Measurements from ENCODE around the gene HRH2. TPM values are rescaled to one million over a fixed set of nuclear protein-coding genes. Genes with fewer than 3 reads are reported as not detected.

Gene HRH2
- total RNA-seq, 1 donor from 2014 or later, result 7.5 TPM

DNA sequence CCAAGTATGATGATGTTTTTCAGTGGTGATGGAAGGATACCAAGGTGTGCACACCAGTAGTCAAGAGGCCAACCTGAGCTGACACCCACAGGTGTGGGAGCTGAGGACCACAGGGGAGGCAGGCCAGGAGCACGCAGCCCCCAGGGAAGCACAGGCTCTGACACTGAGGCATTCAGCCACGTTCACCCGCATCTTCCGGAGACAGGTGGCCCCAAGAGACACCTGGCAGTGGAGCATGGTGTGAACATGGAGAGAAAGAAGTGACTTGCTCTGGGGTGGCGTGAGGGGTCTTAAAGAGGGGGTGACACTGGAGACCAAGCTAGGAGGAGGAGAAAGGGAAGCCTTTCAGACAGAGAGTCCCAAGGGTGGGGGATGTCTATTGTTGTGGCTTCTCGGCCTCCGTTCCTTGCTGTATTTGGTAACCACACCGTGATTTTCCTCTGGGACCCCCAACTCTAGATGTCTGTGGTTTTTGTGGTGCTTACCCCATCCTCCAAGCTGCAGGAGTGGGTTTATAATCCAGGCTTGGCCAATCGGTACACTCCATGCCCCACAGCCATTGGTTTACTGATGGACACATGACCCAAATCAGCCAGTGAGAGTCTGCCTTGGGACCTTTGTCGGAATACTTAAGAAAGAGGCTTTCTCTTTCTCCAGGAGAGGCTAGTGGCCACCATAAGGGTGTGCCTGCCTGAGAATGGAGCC, 84.6 kb downstream of the HRH2 start:
- no peak for DNase-seq (ENCODE audit: low spot score in 2 of 2)
- intact Hi-C loops (cut with DNase I), result no loop called here
- TF ChIP-seq, protein P1, sequence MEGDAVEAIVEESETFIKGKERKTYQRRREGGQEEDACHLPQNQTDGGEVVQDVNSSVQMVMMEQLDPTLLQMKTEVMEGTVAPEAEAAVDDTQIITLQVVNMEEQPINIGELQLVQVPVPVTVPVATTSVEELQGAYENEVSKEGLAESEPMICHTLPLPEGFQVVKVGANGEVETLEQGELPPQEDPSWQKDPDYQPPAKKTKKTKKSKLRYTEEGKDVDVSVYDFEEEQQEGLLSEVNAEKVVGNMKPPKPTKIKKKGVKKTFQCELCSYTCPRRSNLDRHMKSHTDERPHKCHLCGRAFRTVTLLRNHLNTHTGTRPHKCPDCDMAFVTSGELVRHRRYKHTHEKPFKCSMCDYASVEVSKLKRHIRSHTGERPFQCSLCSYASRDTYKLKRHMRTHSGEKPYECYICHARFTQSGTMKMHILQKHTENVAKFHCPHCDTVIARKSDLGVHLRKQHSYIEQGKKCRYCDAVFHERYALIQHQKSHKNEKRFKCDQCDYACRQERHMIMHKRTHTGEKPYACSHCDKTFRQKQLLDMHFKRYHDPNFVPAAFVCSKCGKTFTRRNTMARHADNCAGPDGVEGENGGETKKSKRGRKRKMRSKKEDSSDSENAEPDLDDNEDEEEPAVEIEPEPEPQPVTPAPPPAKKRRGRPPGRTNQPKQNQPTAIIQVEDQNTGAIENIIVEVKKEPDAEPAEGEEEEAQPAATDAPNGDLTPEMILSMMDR (IDR thresholded peaks at IDR 0.05), result no peak
- no peak overlapping the region for H3K27ac ChIP-seq
- no peaks in the 10 kb centered on the region for H3K27me3 ChIP-seq
- no peaks in the 10 kb centered on the region for H3K36me3 ChIP-seq
- no peaks in the 10 kb centered on the region for H3K9me3 ChIP-seq
- H3K4me3 ChIP-seq, result no peak overlapping the region
- H3K4me1 ChIP-seq, result no peaks in the 10 kb centered on the region

DNA sequence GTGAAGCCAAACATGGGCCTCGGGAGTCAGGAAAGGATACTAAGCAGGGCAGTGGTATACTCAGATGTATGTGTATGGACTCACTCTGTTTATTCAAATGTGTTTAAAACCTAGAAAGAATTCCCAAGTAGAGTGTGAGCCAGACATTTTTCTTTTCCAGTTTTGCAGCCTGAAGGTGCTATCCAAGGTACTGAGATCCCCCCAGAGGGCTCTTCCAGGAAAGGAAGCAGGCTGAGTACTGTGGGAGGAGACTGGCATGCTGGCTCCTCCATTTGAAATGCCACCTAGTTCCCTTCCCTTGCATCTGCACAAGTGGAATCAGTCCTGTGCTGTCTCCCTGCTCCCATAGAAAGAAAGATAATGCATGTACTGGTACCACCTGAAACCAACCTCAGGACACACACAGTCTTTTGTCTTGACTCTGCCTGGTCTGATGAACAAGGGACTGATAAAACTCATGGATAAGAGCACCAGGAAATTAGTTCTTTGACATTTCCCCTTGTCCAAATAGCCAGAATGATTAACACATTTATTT, 85.9 kb downstream of the HRH2 start:
- Histone ChIP-seq H3K4me1 (no peaks in the 10 kb centered on the region), H3K36me3 (no peaks in the 10 kb centered on the region), H3K27me3 (no peaks in the 10 kb centered on the region), H3K4me3 (no peak overlapping the region), H3K27ac (no peak overlapping the region), H3K9me3 (no peaks in the 10 kb centered on the region)
- intact Hi-C loops (cut with DNase I), result no loop called here
- TF ChIP-seq, protein P1 (IDR thresholded peaks at IDR 0.05), result no peak
- DNase-seq (ENCODE audit: low spot score in 2 of 2), result no peak

DNA sequence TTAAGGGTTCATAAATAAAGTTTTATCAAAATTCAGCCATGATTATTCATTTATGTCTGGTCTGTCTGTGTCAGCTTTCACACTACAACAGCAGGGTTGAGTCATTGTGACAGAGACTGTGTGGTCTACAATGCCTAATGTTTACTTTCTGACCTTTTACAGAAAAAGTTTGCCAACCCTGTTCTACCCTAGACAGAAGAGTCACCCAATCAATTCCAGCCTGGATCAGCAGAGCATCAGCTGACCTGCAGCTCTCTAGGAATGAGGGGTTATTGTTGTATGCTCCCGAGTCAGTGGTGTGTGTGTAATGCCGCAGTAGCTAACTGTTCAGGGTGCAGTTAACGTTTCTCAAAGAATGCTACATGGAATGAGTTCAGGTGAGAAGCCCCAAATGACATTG, 87.3 kb downstream of the HRH2 start:
- TF ChIP-seq, protein P1 (IDR thresholded peaks at IDR 0.05), result no peak
- Histone ChIP-seq H3K4me3 (no peak overlapping the region), H3K4me1 (no peaks in the 10 kb centered on the region), H3K36me3 (no peaks in the 10 kb centered on the region), H3K27me3 (no peaks in the 10 kb centered on the region), H3K27ac (no peak overlapping the region), H3K9me3 (no peaks in the 10 kb centered on the region)
- DNase-seq (ENCODE audit: low spot score in 2 of 2), result no peak
- intact Hi-C loops (cut with DNase I), result no loop called here

DNA sequence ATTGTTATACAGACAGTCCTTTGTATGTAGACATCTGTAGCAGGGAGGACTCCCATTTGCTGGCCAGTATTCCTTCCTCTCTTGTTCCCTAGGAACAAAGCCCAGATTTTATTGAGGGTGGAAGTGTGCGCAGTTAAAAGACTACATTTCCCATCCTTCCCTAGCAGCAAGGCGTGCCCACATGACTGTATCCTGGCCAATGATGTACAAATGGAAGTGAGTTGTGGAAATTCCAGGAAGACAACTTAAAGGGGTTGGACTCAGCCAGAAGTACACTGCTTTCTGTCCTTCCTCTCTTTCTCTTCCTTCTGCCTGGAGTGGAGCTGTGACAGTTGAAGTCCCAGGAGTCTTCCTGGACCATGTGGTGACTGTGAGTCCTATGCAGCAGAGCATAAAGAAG, 89.0 kb downstream of the HRH2 start:
- Histone ChIP-seq H3K9me3 (no peaks in the 10 kb centered on the region), H3K27me3 (no peaks in the 10 kb centered on the region), H3K4me3 (no peak overlapping the region), H3K27ac (no peak overlapping the region), H3K36me3 (no peaks in the 10 kb centered on the region), H3K4me1 (no peaks in the 10 kb centered on the region)
- no peak for DNase-seq (ENCODE audit: low spot score in 2 of 2)
- TF ChIP-seq, protein P1 (IDR thresholded peaks at IDR 0.05), result no peak
- intact Hi-C loops (cut with DNase I), result no loop called here

DNA sequence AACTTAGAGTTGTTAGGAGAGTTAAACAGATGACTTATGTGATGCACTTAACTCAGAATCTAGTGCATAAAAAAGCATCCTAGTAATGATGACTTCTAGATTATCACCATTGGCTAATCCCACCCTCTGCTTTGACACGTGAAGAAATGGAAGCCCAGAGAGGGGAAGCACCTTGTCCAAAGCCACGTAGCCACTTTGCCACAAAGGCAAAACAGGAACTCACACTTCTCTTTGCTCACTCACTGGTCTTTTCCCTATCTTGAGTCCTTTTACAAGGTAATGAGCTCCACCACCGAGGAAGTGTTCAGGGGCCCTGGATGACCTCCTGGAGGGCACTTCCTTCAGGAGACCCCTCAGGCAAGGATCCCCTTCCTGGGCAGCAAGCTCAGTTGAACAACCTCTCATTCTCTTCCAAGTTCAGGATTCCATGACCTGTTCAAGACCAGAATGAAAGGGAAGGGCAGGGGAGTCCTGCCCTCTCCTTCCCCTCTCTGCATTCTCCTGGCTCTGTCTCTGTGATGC, 89.7 kb downstream of the HRH2 start:
- DNase-seq (ENCODE audit: low spot score in 2 of 2), result no peak
- TF ChIP-seq, protein P1 (IDR thresholded peaks at IDR 0.05), result no peak
- intact Hi-C loops (cut with DNase I), result no loop called here
- Histone ChIP-seq H3K9me3 (no peaks in the 10 kb centered on the region), H3K4me3 (no peak overlapping the region), H3K27ac (no peak overlapping the region), H3K4me1 (no peaks in the 10 kb centered on the region), H3K27me3 (no peaks in the 10 kb centered on the region), H3K36me3 (no peaks in the 10 kb centered on the region)
